Measurements from ENCODE around the gene SPATA13.

- no peak for TF ChIP-seq GATA2 (IDR thresholded peaks at IDR 0.05; ENCODE audit: low read depth, low read length)
- TF ChIP-seq GATA3 (IDR thresholded peaks at IDR 0.05; ENCODE audit: low read depth, low read length): no peak
These were observed 8.5 kb downstream of the SPATA13 start for GRCh38 chr13:24168979-24169378.

Data from SH-SY5Y (cell line).